ENCODE data around the gene CCNL2.

Gene CCNL2

GRCh38 chr1:1401457-1402010 lies 2.4 kb upstream of the CCNL2 start:
- TF ChIP-seq, protein P1, sequence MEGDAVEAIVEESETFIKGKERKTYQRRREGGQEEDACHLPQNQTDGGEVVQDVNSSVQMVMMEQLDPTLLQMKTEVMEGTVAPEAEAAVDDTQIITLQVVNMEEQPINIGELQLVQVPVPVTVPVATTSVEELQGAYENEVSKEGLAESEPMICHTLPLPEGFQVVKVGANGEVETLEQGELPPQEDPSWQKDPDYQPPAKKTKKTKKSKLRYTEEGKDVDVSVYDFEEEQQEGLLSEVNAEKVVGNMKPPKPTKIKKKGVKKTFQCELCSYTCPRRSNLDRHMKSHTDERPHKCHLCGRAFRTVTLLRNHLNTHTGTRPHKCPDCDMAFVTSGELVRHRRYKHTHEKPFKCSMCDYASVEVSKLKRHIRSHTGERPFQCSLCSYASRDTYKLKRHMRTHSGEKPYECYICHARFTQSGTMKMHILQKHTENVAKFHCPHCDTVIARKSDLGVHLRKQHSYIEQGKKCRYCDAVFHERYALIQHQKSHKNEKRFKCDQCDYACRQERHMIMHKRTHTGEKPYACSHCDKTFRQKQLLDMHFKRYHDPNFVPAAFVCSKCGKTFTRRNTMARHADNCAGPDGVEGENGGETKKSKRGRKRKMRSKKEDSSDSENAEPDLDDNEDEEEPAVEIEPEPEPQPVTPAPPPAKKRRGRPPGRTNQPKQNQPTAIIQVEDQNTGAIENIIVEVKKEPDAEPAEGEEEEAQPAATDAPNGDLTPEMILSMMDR (conservative IDR thresholded peaks at IDR 0.05; ENCODE audit: low read depth, low read length), result no peak
- Histone ChIP-seq H2AFZ (ENCODE audit: low read depth) (no peak overlapping the region), H3K36me3 (ENCODE audit: insufficient read depth) (peaks cover 19% of the 10 kb centered on the region; the same call in 1 of the 2 replicates), H3K79me2 (ENCODE audit: insufficient read depth, low read depth) (peaks cover 76% of the 10 kb centered on the region), H3K27ac (no peak overlapping the region), H4K20me1 (ENCODE audit: insufficient read depth) (no peaks in the 10 kb centered on the region), H3K4me2 (peak overlapping the region; percentile 83; the same call in 1 of the 2 replicates), H3K4me1 (ENCODE audit: low read depth, poor library complexity, severe bottlenecking) (peaks cover 49% of the 10 kb centered on the region), H3K27me3 (ENCODE audit: insufficient read depth, low read depth) (no peaks in the 10 kb centered on the region), H3K4me3 (IDR thresholded peaks at IDR 0.05; ENCODE audit: insufficient read depth, low read depth, low read length) (no peak overlapping the region), H3K9ac (no peak overlapping the region)

DNA sequence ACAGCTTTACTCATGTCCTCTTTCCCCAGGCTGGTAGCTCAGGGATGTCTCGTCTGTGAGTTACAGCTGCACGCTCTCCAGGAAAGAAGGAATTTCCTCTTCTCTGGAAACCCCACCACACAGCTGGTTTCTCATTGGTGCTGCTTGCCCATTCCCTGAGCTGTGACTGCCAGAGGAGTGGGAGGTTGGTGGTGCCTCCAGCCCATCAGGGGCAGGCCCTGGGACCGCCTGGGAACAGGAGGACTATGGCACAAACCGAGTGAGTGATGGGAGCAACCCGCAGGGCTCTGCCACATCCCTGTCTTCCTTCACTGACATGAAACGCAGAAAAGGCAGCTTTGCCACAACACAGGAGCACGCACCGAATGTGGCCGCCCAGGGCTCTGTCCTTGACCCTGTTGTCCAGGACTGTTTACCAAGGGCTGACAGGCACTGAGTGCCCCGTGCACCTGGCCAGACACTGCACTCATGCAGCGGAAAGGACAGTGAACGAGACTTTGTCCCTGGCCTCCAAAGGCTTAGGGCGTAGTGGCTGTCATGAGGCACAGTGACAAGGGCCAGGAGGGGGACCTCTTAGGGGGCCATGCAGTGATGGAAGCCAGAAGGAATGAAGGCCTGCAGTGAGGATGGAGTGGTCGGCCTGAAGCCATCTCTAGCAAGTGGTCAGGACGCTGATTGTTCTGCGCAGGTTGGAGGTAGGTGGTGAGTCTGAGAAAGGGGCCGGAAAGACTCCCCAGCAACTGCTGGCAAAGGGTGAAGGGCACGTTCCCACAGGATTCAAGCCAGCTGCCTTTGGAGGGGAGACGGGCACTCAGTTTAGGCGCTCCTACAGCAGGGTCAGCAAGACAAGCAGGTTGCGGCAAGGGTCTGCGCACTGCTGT lies 1.7 kb upstream of the CCNL2 start:
- H3K9ac ChIP-seq, result peak overlapping the region; percentile 90; the same call in 1 of the 2 replicates
- H3K79me2 ChIP-seq (ENCODE audit: insufficient read depth, low read depth), result peaks cover 76% of the 10 kb centered on the region
- H3K27ac ChIP-seq, result peak overlapping the region; percentile 43; the same call in 1 of the 2 replicates

DNA sequence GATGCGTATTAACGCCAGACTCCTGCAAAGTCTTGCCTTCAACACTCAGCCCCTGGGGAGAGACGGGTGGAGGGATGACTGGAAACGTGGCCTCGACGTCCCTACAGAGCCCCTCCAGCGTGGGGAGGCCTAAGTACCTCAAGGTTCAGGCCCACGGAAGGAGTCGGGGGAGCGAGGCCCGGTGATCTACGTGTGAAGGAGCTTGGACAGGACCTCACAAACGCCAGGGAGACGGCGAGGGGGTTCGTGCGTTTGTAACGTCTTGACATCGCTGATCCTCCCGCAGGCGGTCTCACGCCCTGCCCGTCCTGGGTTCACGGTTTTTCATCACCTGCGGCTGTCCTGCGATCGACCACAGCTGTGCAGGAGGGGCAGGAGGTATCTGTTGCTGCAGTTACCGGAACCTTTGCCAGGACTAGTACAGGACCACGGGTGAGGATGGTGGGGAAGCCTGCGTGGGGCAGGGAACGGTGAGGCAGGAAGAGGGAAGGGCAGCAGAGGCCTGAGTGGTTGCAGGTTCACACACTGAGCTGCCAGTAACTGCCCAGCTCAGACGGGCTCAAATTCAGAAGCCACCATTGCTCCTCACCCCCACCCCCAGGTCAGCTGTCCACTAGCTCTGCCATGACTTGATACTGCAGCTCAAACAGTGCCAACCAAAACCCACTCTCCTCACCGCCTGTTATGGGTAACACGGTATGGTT lies 889 bp upstream of the CCNL2 start:
- H3K27me3 ChIP-seq (ENCODE audit: insufficient read depth, low read depth), result no peaks in the 10 kb centered on the region

More for the DNA sequence above, 1.7 kb upstream of the CCNL2 start:
- Histone ChIP-seq H4K20me1 (ENCODE audit: insufficient read depth) (no peaks in the 10 kb centered on the region), H3K4me2 (peak overlapping the region; percentile 83), H3K4me3 (IDR thresholded peaks at IDR 0.05; ENCODE audit: insufficient read depth, low read depth, low read length) (peak overlapping the region; percentile 93), H3K4me1 (ENCODE audit: low read depth, poor library complexity, severe bottlenecking) (peaks cover 47% of the 10 kb centered on the region), H3K27me3 (ENCODE audit: insufficient read depth, low read depth) (no peaks in the 10 kb centered on the region), H2AFZ (ENCODE audit: low read depth) (no peak overlapping the region), H3K36me3 (ENCODE audit: insufficient read depth) (peaks cover 14% of the 10 kb centered on the region; the same call in 1 of the 2 replicates)
- TF ChIP-seq, protein P1 (conservative IDR thresholded peaks at IDR 0.05; ENCODE audit: low read depth, low read length), result no peak

More for the DNA sequence above, 889 bp upstream of the CCNL2 start:
- peak overlapping the region; percentile 93 for H3K4me3 ChIP-seq (IDR thresholded peaks at IDR 0.05; ENCODE audit: insufficient read depth, low read depth, low read length)
- H3K4me2 ChIP-seq, result peak overlapping the region; percentile 83
- no peaks in the 10 kb centered on the region for H4K20me1 ChIP-seq (ENCODE audit: insufficient read depth)
- H3K36me3 ChIP-seq (ENCODE audit: insufficient read depth), result peaks cover 11% of the 10 kb centered on the region; the same call in 1 of the 2 replicates
- peaks cover 74% of the 10 kb centered on the region for H3K79me2 ChIP-seq (ENCODE audit: insufficient read depth, low read depth)
- TF ChIP-seq, protein P1 (conservative IDR thresholded peaks at IDR 0.05; ENCODE audit: low read depth, low read length), result no peak; the same call in 1 of the 2 replicates
- peak overlapping the region; percentile 90 for H3K9ac ChIP-seq
- peaks cover 42% of the 10 kb centered on the region for H3K4me1 ChIP-seq (ENCODE audit: low read depth, poor library complexity, severe bottlenecking)
- H2AFZ ChIP-seq (ENCODE audit: low read depth), result peak overlapping the region; percentile 37; the same call in 1 of the 2 replicates
- peak overlapping the region; percentile 43 for H3K27ac ChIP-seq

Data from KMS-11 (cell line).